Skeletal muscle satellite cell (primary cell): ENCODE measurements around the gene BMERB1.
"Not testable (repeated sequence)": the region's sequence is repeated elsewhere in the genome, so short reads cannot be mapped to it uniquely, and the experiment has no call there.

Experiments
- H3K27me3 ChIP-seq: 2 replicates; pipeline ENCODE4 v1.7.0; 2013; ENCODE audit warnings: low read length; ENCODE audit not compliant: control insufficient read depth, insufficient read depth
- H3K36me3 ChIP-seq: 2 replicates; pipeline ENCODE4 v1.7.0; 2013; ENCODE audit warnings: mild to moderate bottlenecking, control low read depth, low read length; ENCODE audit not compliant: insufficient read depth
- H3K4me1 ChIP-seq: 2 replicates; pipeline ENCODE4 v1.7.0; 2013; ENCODE audit warnings: low read length; ENCODE audit not compliant: control insufficient read depth, insufficient read depth
- H3K4me2 ChIP-seq: 2 replicates; pipeline ENCODE4 v1.7.0; 2013; ENCODE audit warnings: mild to moderate bottlenecking, low read length
- H3K4me3 ChIP-seq: 2 replicates; pipeline ENCODE4 v1.7.0; 2013; ENCODE audit warnings: low read length
- H3K9ac ChIP-seq: 2 replicates; pipeline ENCODE4 v1.7.0; 2013; ENCODE audit warnings: mild to moderate bottlenecking, low read depth, low read length, moderate library complexity
- H3K9me3 ChIP-seq: replicated peaks from 2 replicates; pipeline ENCODE4 v1.7.0; 2013; ENCODE audit warnings: mild to moderate bottlenecking, control low read depth, low read length

The BMERB1 gene

GRCh38 chr16:15572329-15573001 is 138.1 kb downstream of the BMERB1 start:
- peak overlapping the region; percentile 55 for H3K4me2 ChIP-seq
- peak overlapping the region; percentile 27 for H3K9ac ChIP-seq
- peaks cover 25% of the 10 kb centered on the region for H3K4me1 ChIP-seq
- H3K27me3 ChIP-seq: no peaks in the 10 kb centered on the region
- peak overlapping the region; percentile 4 for H3K4me3 ChIP-seq
- no peaks in the 10 kb centered on the region for H3K9me3 ChIP-seq
- H3K36me3 ChIP-seq: peaks cover 18% of the 10 kb centered on the region

- H3K4me1 ChIP-seq: peaks cover 25% of the 10 kb centered on the region
- H3K9ac ChIP-seq: no peak overlapping the region
- no peaks in the 10 kb centered on the region for H3K27me3 ChIP-seq
- peak overlapping the region; percentile 4 for H3K4me3 ChIP-seq
- H3K4me2 ChIP-seq: peak overlapping the region; percentile 54
- no peaks in the 10 kb centered on the region for H3K9me3 ChIP-seq
- peaks cover 18% of the 10 kb centered on the region for H3K36me3 ChIP-seq
Measured at GRCh38 chr16:15573274-15573895, 139.0 kb downstream of the BMERB1 start.

DNA sequence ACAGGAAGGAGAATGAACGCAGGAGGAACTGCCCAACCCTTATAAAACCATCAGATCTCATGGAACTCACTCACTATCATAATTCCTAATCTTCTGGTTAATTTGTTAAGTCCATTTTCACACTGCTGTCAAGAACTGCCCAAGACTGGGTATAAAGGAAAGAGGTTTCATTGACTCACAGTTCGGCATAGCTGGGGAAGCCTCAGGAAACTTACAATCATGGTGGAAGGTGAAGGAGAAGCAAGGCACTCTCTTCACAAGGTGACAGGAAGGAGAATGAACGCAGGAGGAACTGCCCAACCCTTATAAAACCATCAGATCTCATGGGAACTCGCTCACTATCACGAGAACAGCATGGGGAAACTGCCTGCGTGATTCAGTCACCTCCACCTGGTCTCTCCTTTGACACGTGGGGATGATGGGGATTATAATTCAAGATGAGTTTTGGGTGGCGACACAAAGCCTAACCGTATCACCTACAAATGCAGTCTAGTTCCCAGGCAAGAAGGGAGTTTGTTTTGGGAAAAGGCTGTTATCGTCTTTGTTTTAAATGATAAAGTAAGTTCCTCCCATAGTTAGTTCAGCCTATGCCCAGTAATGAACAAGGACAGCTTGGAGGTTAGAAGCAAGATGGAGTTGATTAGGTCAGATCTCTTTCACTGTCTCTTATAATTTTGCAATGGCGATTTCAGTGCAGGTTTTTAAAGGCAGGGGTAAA is 139.7 kb downstream of the BMERB1 start:
- Histone ChIP-seq H3K4me1 (peaks cover 25% of the 10 kb centered on the region), H3K36me3 (peaks cover 18% of the 10 kb centered on the region)
- not testable (repeated sequence) for H3K27me3 ChIP-seq, H3K9ac ChIP-seq, H3K4me3 ChIP-seq, H3K4me2 ChIP-seq, H3K9me3 ChIP-seq

DNA sequence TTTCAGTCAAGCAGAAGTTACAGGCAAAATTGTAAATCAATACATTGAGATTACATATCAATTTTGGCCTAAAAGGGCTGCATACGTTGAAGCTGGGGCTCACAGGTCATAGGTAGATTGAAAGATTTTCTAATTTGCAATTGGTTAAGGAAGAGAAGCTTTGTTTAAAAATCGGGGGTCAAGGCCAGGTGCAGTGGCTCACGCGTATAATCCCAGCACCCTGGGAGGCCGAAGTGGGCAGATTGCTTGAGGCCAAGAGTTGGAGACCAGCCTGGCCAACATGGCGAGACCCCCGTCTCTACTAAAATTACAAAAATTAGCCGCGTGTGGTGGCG is 140.2 kb downstream of the BMERB1 start:
- no peaks in the 10 kb centered on the region for H3K27me3 ChIP-seq

GRCh38 chr16:15575293-15576049 is 141.1 kb downstream of the BMERB1 start:
- Histone ChIP-seq H3K27me3 (no peaks in the 10 kb centered on the region), H3K4me3 (no peak overlapping the region), H3K4me2 (no peak overlapping the region), H3K36me3 (peaks cover 7% of the 10 kb centered on the region), H3K4me1 (peaks cover 25% of the 10 kb centered on the region), H3K9ac (no peak overlapping the region), H3K9me3 (no peaks in the 10 kb centered on the region)

More for the DNA sequence above, 140.2 kb downstream of the BMERB1 start:
- Histone ChIP-seq H3K4me3 (no peak overlapping the region), H3K4me1 (peaks cover 25% of the 10 kb centered on the region), H3K36me3 (peaks cover 13% of the 10 kb centered on the region), H3K4me2 (no peak overlapping the region), H3K9ac (no peak overlapping the region), H3K9me3 (no peaks in the 10 kb centered on the region)

DNA sequence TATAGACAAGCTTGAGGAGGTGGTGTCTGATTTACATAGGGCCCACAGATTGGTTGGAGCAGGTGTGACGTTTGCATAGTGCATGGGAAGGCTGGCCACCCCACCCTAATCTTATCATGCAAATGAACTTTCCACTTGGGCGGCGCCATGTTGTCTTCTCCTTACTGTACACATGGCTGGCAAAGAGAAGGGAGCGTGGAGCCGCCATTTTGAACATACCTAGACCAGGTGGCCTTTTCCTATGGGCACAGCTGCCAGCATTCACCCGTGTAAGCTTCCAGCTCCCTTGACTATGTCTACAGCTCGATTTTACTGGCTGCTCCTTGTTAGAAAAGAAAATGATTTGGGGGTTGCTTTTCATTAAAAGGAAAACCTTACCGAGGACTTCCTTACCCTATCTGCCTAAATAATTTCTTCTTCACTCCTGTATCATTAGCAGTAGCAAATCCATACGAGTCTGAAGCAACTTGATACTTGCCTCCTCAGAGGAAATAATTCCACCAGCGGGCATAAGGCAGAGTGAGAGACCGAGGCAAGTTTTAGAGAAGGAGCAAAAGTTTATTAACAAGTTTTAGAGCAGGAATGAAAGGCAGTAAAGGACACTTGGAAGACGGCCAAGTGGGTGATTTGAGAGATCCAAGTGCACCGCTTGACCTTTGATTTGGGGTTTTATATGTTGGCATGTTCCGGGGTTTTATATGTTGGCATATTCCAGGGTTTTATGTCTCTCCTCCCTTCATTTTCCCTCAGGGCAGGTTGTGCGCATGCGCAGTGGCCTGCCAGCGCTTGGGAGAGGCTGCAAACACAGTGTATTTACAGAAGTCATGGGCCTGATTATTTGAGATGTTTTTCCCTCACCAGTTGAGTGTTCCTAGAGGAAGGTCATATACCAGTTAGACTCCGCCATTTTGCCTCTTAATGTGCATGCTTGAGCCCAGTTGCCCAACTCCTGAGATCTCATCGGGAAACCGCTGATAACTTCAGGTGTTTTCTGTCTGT is 142.9 kb downstream of the BMERB1 start:
- no peak overlapping the region for H3K4me3 ChIP-seq
- no peak overlapping the region for H3K4me2 ChIP-seq
- no peak overlapping the region for H3K9ac ChIP-seq
- no peaks in the 10 kb centered on the region for H3K27me3 ChIP-seq
- H3K36me3 ChIP-seq: peaks cover 7% of the 10 kb centered on the region
- H3K4me1 ChIP-seq: peaks cover 16% of the 10 kb centered on the region
- H3K9me3 ChIP-seq: no peaks in the 10 kb centered on the region

DNA sequence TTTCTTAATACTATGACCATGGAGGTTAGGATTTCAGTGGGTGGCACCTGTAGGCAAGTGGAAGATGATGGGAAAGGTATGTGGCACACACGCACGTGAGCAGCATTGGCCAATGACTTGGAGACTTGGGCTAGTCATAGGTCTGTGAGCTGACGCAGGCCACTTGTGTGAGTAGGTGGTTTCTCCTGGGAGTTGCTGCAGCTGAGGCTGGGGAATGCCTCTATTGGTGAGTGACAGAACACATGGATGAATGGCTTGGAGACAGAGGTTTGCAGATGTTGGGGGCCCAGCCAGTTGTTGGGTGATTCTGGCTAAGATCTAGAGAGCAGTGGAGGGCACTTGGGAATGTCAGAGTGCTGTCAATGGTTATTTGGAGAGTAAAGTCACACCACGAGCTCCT is 144.4 kb downstream of the BMERB1 start:
- H3K9ac ChIP-seq: no peak overlapping the region
- H3K9me3 ChIP-seq: no peaks in the 10 kb centered on the region
- peaks cover 15% of the 10 kb centered on the region for H3K36me3 ChIP-seq
- no peak overlapping the region for H3K4me2 ChIP-seq
- H3K4me1 ChIP-seq: peaks cover 1% of the 10 kb centered on the region
- H3K4me3 ChIP-seq: no peak overlapping the region
- no peaks in the 10 kb centered on the region for H3K27me3 ChIP-seq

- Histone ChIP-seq H3K4me1 (no peaks in the 10 kb centered on the region), H3K27me3 (no peaks in the 10 kb centered on the region), H3K9me3 (peaks cover 3% of the 10 kb centered on the region), H3K4me2 (no peak overlapping the region), H3K4me3 (no peak overlapping the region), H3K36me3 (peaks cover 18% of the 10 kb centered on the region), H3K9ac (no peak overlapping the region)
Measured at GRCh38 chr16:15581127-15581815, 146.9 kb downstream of the BMERB1 start.

DNA sequence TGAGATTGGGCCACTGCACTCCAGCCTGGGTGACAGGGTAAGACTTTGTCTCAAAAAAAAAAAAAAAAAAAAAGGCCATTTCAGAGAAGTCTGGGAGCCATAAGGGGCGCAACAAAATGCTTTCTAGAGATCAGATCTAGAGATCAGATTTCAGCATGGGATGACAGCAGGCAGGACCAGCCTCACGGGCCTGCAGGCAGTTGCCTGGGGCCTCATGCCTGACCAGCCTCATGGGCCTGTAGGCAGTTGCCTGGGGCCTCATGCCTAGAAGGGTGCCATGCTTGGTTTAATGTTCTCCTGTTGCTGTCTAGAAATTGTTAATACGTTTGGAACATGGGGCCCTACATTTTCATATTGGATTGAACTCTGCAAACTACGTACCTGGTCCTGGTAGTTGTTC is 149.1 kb downstream of the BMERB1 start:
- Histone ChIP-seq H3K9ac (no peak overlapping the region), H3K27me3 (no peaks in the 10 kb centered on the region), H3K4me1 (no peaks in the 10 kb centered on the region), H3K36me3 (peaks cover 40% of the 10 kb centered on the region), H3K4me3 (no peak overlapping the region), H3K4me2 (no peak overlapping the region), H3K9me3 (peaks cover 10% of the 10 kb centered on the region)

DNA sequence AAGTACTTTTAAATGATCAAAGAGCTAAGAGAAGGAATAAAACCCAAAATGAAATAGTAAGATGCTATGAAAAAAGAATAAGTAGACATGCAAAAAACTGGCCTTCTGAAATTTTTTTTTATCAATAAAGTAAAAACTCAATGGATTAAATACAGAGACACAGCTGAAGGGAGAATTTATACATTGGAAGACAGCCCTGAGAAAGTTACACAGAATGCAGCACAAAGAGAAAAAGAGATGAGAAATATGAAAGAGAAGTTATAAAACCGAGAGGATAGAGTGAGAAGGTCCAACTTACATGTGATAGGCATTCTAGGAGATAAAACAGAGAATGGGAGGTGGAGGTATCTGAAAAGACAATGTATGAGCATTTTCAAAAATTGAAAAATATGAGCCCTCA is 151.6 kb downstream of the BMERB1 start:
- Histone ChIP-seq H3K36me3 (peaks cover 50% of the 10 kb centered on the region), H3K9ac (no peak overlapping the region), H3K27me3 (no peaks in the 10 kb centered on the region), H3K9me3 (peaks cover 10% of the 10 kb centered on the region), H3K4me3 (no peak overlapping the region), H3K4me2 (no peak overlapping the region), H3K4me1 (peaks cover 7% of the 10 kb centered on the region)
